Skeletal muscle tissue (tissue), 4 donors: ENCODE results near the gene SRGAP2. TPM values are rescaled to one million over a fixed set of nuclear protein-coding genes. Genes with fewer than 3 reads are reported as not detected.
"Not testable (repeated sequence)": the region's sequence is repeated elsewhere in the genome, so short reads cannot be mapped to it uniquely, and the experiment has no call there.

ENCODE experiments used
- H3K27ac ChIP-seq: one replicate; pipeline ENCODE4 v1.7.0; 2013; ENCODE audit warnings: mild to moderate bottlenecking, low read depth, low read length, inconsistent platforms
- H3K27me3 ChIP-seq, 3 donors: one replicate each; pipeline ENCODE4 v1.7.0; 2013; ENCODE audit warnings: low read length in 3 of 3; ENCODE audit not compliant: control insufficient read depth in 3 of 3, insufficient read depth in 3 of 3
- H3K36me3 ChIP-seq, 3 donors: one replicate each; pipeline ENCODE4 v1.7.0; 2013; ENCODE audit warnings: low read length in 3 of 3; ENCODE audit not compliant: control insufficient read depth in 3 of 3, insufficient read depth in 3 of 3
- H3K4me1 ChIP-seq, 3 donors: one replicate each; pipeline ENCODE4 v1.7.0; 2013; ENCODE audit warnings: low read length in 3 of 3, mild to moderate bottlenecking in 3 of 3; ENCODE audit not compliant: control insufficient read depth in 3 of 3, insufficient read depth in 3 of 3
- H3K4me3 ChIP-seq, 3 donors: one replicate each; pipeline ENCODE4 v1.7.0; 2013; ENCODE audit warnings: low read length in 3 of 3
- H3K9ac ChIP-seq, 3 donors: one replicate each; pipeline ENCODE4 v1.7.0; 2013; ENCODE audit warnings: low read length in 3 of 3, mild to moderate bottlenecking in 3 of 3, moderate library complexity in 2 of 3, low read depth in 1 of 3
- H3K9me3 ChIP-seq, 3 donors: one replicate each; pipeline ENCODE4 v1.7.0; 2013; ENCODE audit warnings: low read length in 3 of 3; ENCODE audit not compliant: control insufficient read depth in 3 of 3
- total RNA-seq: library from RNA; depleted of rRNA; stranded (reverse); fragments of >200 nt; gene quantifications from one replicate; pipeline ENCODE4 v1.2.3, GENCODE V29; 2014
- donor health status: Osteomylitis.

SRGAP2 gene
- total RNA-seq, 1 donor from 2014 or later, result 62.1 TPM

GRCh38 chr1:206252680-206253335 lies 49.5 kb downstream of the SRGAP2 start:
- not testable (repeated sequence) for H3K9me3 ChIP-seq, H3K9ac ChIP-seq, H3K4me1 ChIP-seq, H3K27ac ChIP-seq, H3K27me3 ChIP-seq, H3K36me3 ChIP-seq, H3K4me3 ChIP-seq

Other genes with a start within 250 kb of the SRGAP2 start
- gene RAB7B, start 200.1 kb upstream of the SRGAP2 start, total RNA-seq, result 6.3 TPM
- gene CTSE, start 179.6 kb upstream of the SRGAP2 start, total RNA-seq, result 0.52 TPM
- gene RHEX, start 150.4 kb upstream of the SRGAP2 start, total RNA-seq, result 3.1 TPM
- 0.52 TPM for gene AVPR1B, start 86.2 kb upstream of the SRGAP2 start, total RNA-seq
- gene FAM72A, start 702 bp upstream of the SRGAP2 start, total RNA-seq, result 1.0 TPM